A673 (cell line): ENCODE results near the gene ANKRD12.

Experiments
- EZH2 ChIP-seq: fragments of 200-600 bp; sonication (generic); IDR thresholded peaks from 2 replicates; pipeline ENCODE4 v1.6.1; 2017; ENCODE audit warnings: borderline replicate concordance, low read depth, mild to moderate bottlenecking, mixed read lengths, antibody characterized with exemption, low read length; ENCODE audit not compliant: poor library complexity, severe bottlenecking
- TF ChIP-seq, protein P1 (sequence below): fragments of 300-800, 200-600 bp; sonication (generic); conservative IDR thresholded peaks from 2 replicates; pipeline ENCODE4 v1.5.1; 2017; ENCODE audit warnings: low read depth, mild to moderate bottlenecking, antibody characterized with exemption, low read length, moderate library complexity, mixed read lengths

GRCh38 chr18:9260388-9261380 is 124.1 kb downstream of the ANKRD12 start:
- TF ChIP-seq, protein P1, sequence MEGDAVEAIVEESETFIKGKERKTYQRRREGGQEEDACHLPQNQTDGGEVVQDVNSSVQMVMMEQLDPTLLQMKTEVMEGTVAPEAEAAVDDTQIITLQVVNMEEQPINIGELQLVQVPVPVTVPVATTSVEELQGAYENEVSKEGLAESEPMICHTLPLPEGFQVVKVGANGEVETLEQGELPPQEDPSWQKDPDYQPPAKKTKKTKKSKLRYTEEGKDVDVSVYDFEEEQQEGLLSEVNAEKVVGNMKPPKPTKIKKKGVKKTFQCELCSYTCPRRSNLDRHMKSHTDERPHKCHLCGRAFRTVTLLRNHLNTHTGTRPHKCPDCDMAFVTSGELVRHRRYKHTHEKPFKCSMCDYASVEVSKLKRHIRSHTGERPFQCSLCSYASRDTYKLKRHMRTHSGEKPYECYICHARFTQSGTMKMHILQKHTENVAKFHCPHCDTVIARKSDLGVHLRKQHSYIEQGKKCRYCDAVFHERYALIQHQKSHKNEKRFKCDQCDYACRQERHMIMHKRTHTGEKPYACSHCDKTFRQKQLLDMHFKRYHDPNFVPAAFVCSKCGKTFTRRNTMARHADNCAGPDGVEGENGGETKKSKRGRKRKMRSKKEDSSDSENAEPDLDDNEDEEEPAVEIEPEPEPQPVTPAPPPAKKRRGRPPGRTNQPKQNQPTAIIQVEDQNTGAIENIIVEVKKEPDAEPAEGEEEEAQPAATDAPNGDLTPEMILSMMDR: no peak
- no peak for TF ChIP-seq EZH2
